B cell (primary cell): ENCODE results near the gene NEUROD4. TPM values are rescaled to one million over a fixed set of nuclear protein-coding genes. Genes with fewer than 3 reads are reported as not detected.

Source experiments
- ATAC-seq: fragments of 200-7000 bp; cut with Tn5 transposase; one replicate; pipeline ENCODE4 v1.10.0; 2021; ENCODE audit warnings: low read depth, mild to moderate bottlenecking, moderate number of reproducible peaks, moderate library complexity
- CTCF ChIA-PET: fragments of 350-600 bp; sonication (Branson Sonifier 250); formaldehyde crosslinking; loops from one replicate; lab custom pipeline; 2021; ENCODE audit warnings: antibody characterized with exemption, inconsistent platforms; lab: Charles Lee
- POLR2A ChIA-PET: fragments of 350-600 bp; sonication (Branson Sonifier 250); formaldehyde crosslinking; loops from one replicate; lab custom pipeline; 2021; ENCODE audit warnings: antibody characterized with exemption; lab: Charles Lee
- DNase-seq: peaks from one replicate; pipeline ENCODE4 v3.0.0; 2013
- H2AFZ ChIP-seq: 2 replicates; pipeline ENCODE4 v1.6.1; 2012; ENCODE audit warnings: mild to moderate bottlenecking, low read depth, low read length; ENCODE audit not compliant: insufficient read depth, poor library complexity, severe bottlenecking
- H3K27ac ChIP-seq, 2 donors: 1 replicate in 1 of 2; 2 replicates in 1 of 2; pipeline ENCODE4 v1.5.1; 2012 to 2013; ENCODE audit warnings: low read length in 2 of 2, mild to moderate bottlenecking in 2 of 2, moderate library complexity in 1 of 2
- H3K27me3 ChIP-seq, 4 experiments: fragments of 200-600 bp in 1 of 4; sonication (generic) in 1 of 4; replicated peaks in 1 of 4; 1 replicate in 2 of 4; 2 replicates in 2 of 4; pipeline versions ENCODE4 v1.6.1 to v1.7.0; 2013 to 2016; ENCODE audit warnings: low read length in 3 of 4, mild to moderate bottlenecking in 2 of 4, mixed read lengths in 1 of 4, moderate library complexity in 1 of 4; ENCODE audit not compliant: insufficient read depth in 4 of 4, control insufficient read depth in 3 of 4; ENCODE audit errors: control extremely low read depth in 1 of 4
- H3K36me3 ChIP-seq, 2 experiments: replicated peaks in 1 of 2; 1 replicate in 1 of 2; 2 replicates in 1 of 2; pipeline versions ENCODE4 v1.6.1 to v1.7.1; 2013; ENCODE audit warnings: low read length in 1 of 2; ENCODE audit not compliant: insufficient read depth in 2 of 2, control insufficient read depth in 1 of 2; ENCODE audit errors: control extremely low read depth in 1 of 2, extremely low read depth in 1 of 2
- H3K4me1 ChIP-seq, 2 donors: fragments of 200-600 bp in 1 of 2; sonication (generic) in 1 of 2; 1 replicate in 1 of 2; 2 replicates in 1 of 2; pipeline versions ENCODE4 v1.5.1 to v1.6.1; 2013 to 2017; ENCODE audit warnings: low read length in 2 of 2; ENCODE audit not compliant: control insufficient read depth in 2 of 2, insufficient read depth in 2 of 2
- H3K4me2 ChIP-seq: replicated peaks from 2 replicates; pipeline ENCODE3; 2012; ENCODE audit warnings: mild to moderate bottlenecking, low read depth, low read length; ENCODE audit not compliant: poor library complexity, severe bottlenecking
- H3K4me3 ChIP-seq, 5 experiments: fragments of 200-600 bp in 1 of 5; sonication (generic) in 1 of 5; 1 replicate in 3 of 5; 2 replicates in 2 of 5; pipeline versions ENCODE4 v1.5.1 to v1.7.0; 2011 to 2016; ENCODE audit warnings: low read length in 4 of 5, mild to moderate bottlenecking in 4 of 5, low read depth in 2 of 5, control low read depth in 1 of 5, moderate library complexity in 1 of 5; ENCODE audit not compliant: insufficient read depth in 1 of 5; ENCODE audit errors: control extremely low read depth in 1 of 5, extremely low read depth in 1 of 5
- H3K79me2 ChIP-seq: fragments of 200-600 bp; sonication (generic); one replicate; pipeline ENCODE4 v1.6.0; 2016; ENCODE audit warnings: low read length; ENCODE audit not compliant: control insufficient read depth, insufficient read depth
- H3K9ac ChIP-seq: fragments of 200-600 bp; sonication (generic); 2 replicates; pipeline ENCODE4 v1.6.1; 2017; ENCODE audit warnings: mild to moderate bottlenecking, low read length, moderate library complexity
- H3K9me3 ChIP-seq, 3 donors: one replicate each; pipeline versions ENCODE4 v1.6.1 to v1.7.1; 2013; ENCODE audit warnings: low read length in 2 of 3; ENCODE audit not compliant: control insufficient read depth in 2 of 3, insufficient read depth in 1 of 3; ENCODE audit errors: control extremely low read depth in 1 of 3
- H4K20me1 ChIP-seq: 2 replicates; pipeline ENCODE4 v1.6.0; 2012; ENCODE audit warnings: mild to moderate bottlenecking, low read length; ENCODE audit not compliant: insufficient read depth, control insufficient read depth, poor library complexity, severe bottlenecking
- H3K27ac Mint-ChIP-seq: one replicate; pipeline ENCODE4 v1.8.0; 2021; ENCODE audit warnings: mixed read lengths
- H3K27me3 Mint-ChIP-seq: one replicate; pipeline ENCODE4 v1.8.0; 2021; ENCODE audit warnings: mixed read lengths
- H3K4me1 Mint-ChIP-seq: one replicate; pipeline ENCODE4 v1.8.0; 2021; ENCODE audit warnings: mixed read lengths
- H3K4me3 Mint-ChIP-seq: one replicate; pipeline ENCODE4 v1.8.0; 2021; ENCODE audit warnings: mixed read lengths
- H3K9me3 Mint-ChIP-seq: one replicate; pipeline ENCODE4 v1.8.0; 2022; ENCODE audit warnings: mixed read lengths; ENCODE audit not compliant: insufficient read depth
- EZH2 ChIP-seq: IDR thresholded peaks from 2 replicates; pipeline ENCODE4 v1.6.1; 2012; ENCODE audit warnings: borderline replicate concordance, low read depth, mild to moderate bottlenecking, moderate library complexity, low read length; ENCODE audit not compliant: insufficient read depth, poor library complexity, severe bottlenecking
- WGBS: methylation state at CpG from one replicate; pipeline ENCODE4 v1.1.5; 2013; ENCODE audit warnings: missing lambda C conversion rate; ENCODE audit not compliant: insufficient coverage; 5-methylcytosine and 5-hydroxymethylcytosine counted together
- intact Hi-C: fragments of 100-400 bp; cut with micrococcal nuclease; formaldehyde crosslinking; loops from one replicate; pipeline ENCODE4 v1.10.0; 2022
- polyA plus RNA-seq: library from polyadenylated mRNA; depleted of rRNA; stranded (reverse); fragments of >200 nt; gene quantifications from 2 replicates; pipeline ENCODE4 v1.2.3, GENCODE V29; 2012
- total RNA-seq, 2 donors: library from RNA; stranded (reverse); fragments of 120-200 nt in 1 of 2; gene quantifications; 1 replicate in 1 of 2; 2 replicates in 1 of 2; pipeline versions ENCODE4 v1.2.3 to v1.2.4, GENCODE V29; 2013 to 2022
- TF ChIP-seq, protein P1 (sequence below): fragments of 200-600 bp; IDR thresholded peaks from one replicate; pipeline ENCODE4 v1.8.0; 2022; ENCODE audit warnings: antibody characterized with exemption, mild to moderate bottlenecking

Gene NEUROD4
- total and polyA plus RNA-seq, 2 donors (not counting 1 experiment from before 2014, with no cell fraction given), result not detected

- Histone ChIP-seq H3K4me2 (no peak overlapping the region), H3K9me3 (no peaks in the 10 kb centered on the region), H2AFZ (no peak overlapping the region), H3K79me2 (no peaks in the 10 kb centered on the region), H3K4me1 (no peaks in the 10 kb centered on the region), H3K36me3 (no peaks in the 10 kb centered on the region), H4K20me1 (no peaks in the 10 kb centered on the region), H3K9ac (no peak overlapping the region), H3K27ac (no peak overlapping the region), H3K27me3 (no peaks in the 10 kb centered on the region), H3K4me3 (no peak overlapping the region)
- Mint-ChIP-seq H3K4me1 (no peaks in the 10 kb centered on the region), H3K4me3 (no peak overlapping the region), H3K27me3 (peaks cover 12% of the 10 kb centered on the region), H3K9me3 (no peaks in the 10 kb centered on the region), H3K27ac (no peak overlapping the region)
- CTCF ChIA-PET, result interaction anchor here (1.5 to 1.8 kb wide), 3 partner anchors 23 to 52 kb away, joined by 4 to 5 read pairs (median 4); no protein-coding TSS in a partner anchor
- WGBS, result 100% methylated on average over 1 of the region's 6 CpGs
- ATAC-seq, result no peak
- TF ChIP-seq EZH2, result no peak
- TF ChIP-seq, protein P1, sequence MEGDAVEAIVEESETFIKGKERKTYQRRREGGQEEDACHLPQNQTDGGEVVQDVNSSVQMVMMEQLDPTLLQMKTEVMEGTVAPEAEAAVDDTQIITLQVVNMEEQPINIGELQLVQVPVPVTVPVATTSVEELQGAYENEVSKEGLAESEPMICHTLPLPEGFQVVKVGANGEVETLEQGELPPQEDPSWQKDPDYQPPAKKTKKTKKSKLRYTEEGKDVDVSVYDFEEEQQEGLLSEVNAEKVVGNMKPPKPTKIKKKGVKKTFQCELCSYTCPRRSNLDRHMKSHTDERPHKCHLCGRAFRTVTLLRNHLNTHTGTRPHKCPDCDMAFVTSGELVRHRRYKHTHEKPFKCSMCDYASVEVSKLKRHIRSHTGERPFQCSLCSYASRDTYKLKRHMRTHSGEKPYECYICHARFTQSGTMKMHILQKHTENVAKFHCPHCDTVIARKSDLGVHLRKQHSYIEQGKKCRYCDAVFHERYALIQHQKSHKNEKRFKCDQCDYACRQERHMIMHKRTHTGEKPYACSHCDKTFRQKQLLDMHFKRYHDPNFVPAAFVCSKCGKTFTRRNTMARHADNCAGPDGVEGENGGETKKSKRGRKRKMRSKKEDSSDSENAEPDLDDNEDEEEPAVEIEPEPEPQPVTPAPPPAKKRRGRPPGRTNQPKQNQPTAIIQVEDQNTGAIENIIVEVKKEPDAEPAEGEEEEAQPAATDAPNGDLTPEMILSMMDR, result no peak
- POLR2A ChIA-PET, result no interaction called here
- no peak for DNase-seq
- intact Hi-C loops, result no loop called here
Observed at GRCh38 chr12:55044135-55044534, 24.4 kb downstream of the NEUROD4 start.

GRCh38 chr12:55049676-55050075 lies 29.9 kb downstream of the NEUROD4 start:
- Histone ChIP-seq H3K4me2 (no peak overlapping the region), H3K4me3 (no peak overlapping the region), H3K9me3 (no peaks in the 10 kb centered on the region), H2AFZ (no peak overlapping the region), H4K20me1 (no peaks in the 10 kb centered on the region), H3K79me2 (no peaks in the 10 kb centered on the region), H3K27ac (no peak overlapping the region), H3K9ac (no peak overlapping the region), H3K4me1 (no peaks in the 10 kb centered on the region), H3K36me3 (no peaks in the 10 kb centered on the region), H3K27me3 (no peaks in the 10 kb centered on the region)
- ATAC-seq (no peak), DNase-seq (no peak)
- ChIA-PET CTCF (interaction anchor here (0.8 to 1.9 kb wide), 4 partner anchors 13 to 57 kb away, joined by 3 to 5 read pairs (median 4); no protein-coding TSS in a partner anchor), POLR2A (no interaction called here)
- Mint-ChIP-seq H3K4me1 (no peaks in the 10 kb centered on the region), H3K27me3 (no peaks in the 10 kb centered on the region), H3K4me3 (no peak overlapping the region), H3K27ac (no peak overlapping the region), H3K9me3 (no peaks in the 10 kb centered on the region)
- WGBS, result 97% methylated on average over 16 of the region's 16 CpGs
- intact Hi-C loops, result no loop called here
- TF ChIP-seq, protein P1, result no peak
- no peak for TF ChIP-seq EZH2
